CD14-positive monocyte (primary cell): ENCODE measurements around the gene TSPOAP1. TPM values are rescaled to one million over a fixed set of nuclear protein-coding genes. Genes with fewer than 3 reads are reported as not detected.

Source experiments
- DNase-seq, 3 donors: peaks; one replicate each; pipeline ENCODE4 v3.0.0-alpha.2; 2011 to 2022
- H2AFZ ChIP-seq: 2 replicates; pipeline ENCODE4 v1.6.0; 2012; ENCODE audit warnings: mild to moderate bottlenecking, low read depth, low read length, inconsistent platforms; ENCODE audit not compliant: insufficient read depth, poor library complexity, severe bottlenecking
- H3K27ac ChIP-seq, 2 donors: 1 replicate in 1 of 2; 2 replicates in 1 of 2; pipeline ENCODE4 v1.5.1; 2012 to 2013; ENCODE audit warnings: low read length in 2 of 2, control low read depth in 1 of 2, inconsistent platforms in 1 of 2, low read depth in 1 of 2, mild to moderate bottlenecking in 1 of 2
- H3K27me3 ChIP-seq, 2 donors: one replicate each; pipeline versions ENCODE4 v1.6.0 to v1.6.1; 2011 to 2013; ENCODE audit warnings: low read length in 2 of 2; ENCODE audit not compliant: control insufficient read depth in 2 of 2, insufficient read depth in 2 of 2
- H3K36me3 ChIP-seq, 2 donors: replicated peaks in 1 of 2; 1 replicate in 1 of 2; 2 replicates in 1 of 2; pipeline versions ENCODE4 v1.5.1 to v1.6.1; 2012 to 2013; ENCODE audit warnings: low read length in 2 of 2, control low read depth in 1 of 2, inconsistent platforms in 1 of 2, mild to moderate bottlenecking in 1 of 2; ENCODE audit not compliant: insufficient read depth in 2 of 2, control insufficient read depth in 1 of 2
- H3K4me1 ChIP-seq, 2 donors: 1 replicate in 1 of 2; 2 replicates in 1 of 2; pipeline versions ENCODE4 v1.5.1 to v1.6.1; 2012 to 2013; ENCODE audit warnings: low read length in 2 of 2, control low read depth in 1 of 2, inconsistent platforms in 1 of 2, mild to moderate bottlenecking in 1 of 2, moderate library complexity in 1 of 2; ENCODE audit not compliant: insufficient read depth in 2 of 2, control insufficient read depth in 1 of 2
- H3K4me2 ChIP-seq: replicated peaks from 2 replicates; pipeline ENCODE3; 2012; ENCODE audit warnings: low read length, moderate library complexity, mild to moderate bottlenecking; ENCODE audit not compliant: poor library complexity, severe bottlenecking; ENCODE audit errors: extremely low read depth
- H3K4me3 ChIP-seq, 3 experiments: fragments of 200-600 bp in 1 of 3; sonication (generic) in 1 of 3; replicated peaks in 1 of 3; 1 replicate in 2 of 3; 2 replicates in 1 of 3; pipeline ENCODE4 v1.5.1; 2011 to 2013; ENCODE audit warnings: low read length in 3 of 3, mild to moderate bottlenecking in 3 of 3, control low read depth in 2 of 3, low read depth in 2 of 3, inconsistent platforms in 1 of 3, moderate library complexity in 1 of 3
- H3K79me2 ChIP-seq: 2 replicates; pipeline ENCODE4 v1.6.0; 2012; ENCODE audit warnings: mild to moderate bottlenecking, control low read depth, inconsistent platforms, low read length, moderate library complexity; ENCODE audit not compliant: insufficient read depth
- H3K9ac ChIP-seq: 2 replicates; pipeline ENCODE4 v1.6.0; 2017; ENCODE audit warnings: low read length, mild to moderate bottlenecking; ENCODE audit not compliant: insufficient read depth, poor library complexity, severe bottlenecking
- H3K9me3 ChIP-seq, 2 donors: replicated peaks in 1 of 2; 1 replicate in 1 of 2; 2 replicates in 1 of 2; pipeline versions ENCODE4 v1.5.1 to v1.6.1; 2012 to 2013; ENCODE audit warnings: low read length in 2 of 2, control low read depth in 1 of 2; ENCODE audit not compliant: control insufficient read depth in 1 of 2, insufficient read depth in 1 of 2
- H4K20me1 ChIP-seq: 2 replicates; pipeline ENCODE4 v1.6.0; 2012; ENCODE audit warnings: mild to moderate bottlenecking, low read length, control low read depth, moderate library complexity; ENCODE audit not compliant: insufficient read depth
- H3K27ac Mint-ChIP-seq, 7 donors: one replicate each; pipeline ENCODE4 v1.8.0; 2020; ENCODE audit warnings: mild to moderate bottlenecking in 7 of 7, mixed read lengths in 7 of 7, moderate library complexity in 6 of 7, inconsistent platforms in 2 of 7
- H3K27me3 Mint-ChIP-seq, 3 donors: one replicate each; pipeline ENCODE4 v1.8.0; 2021 to 2022; ENCODE audit warnings: low read depth in 3 of 3, mild to moderate bottlenecking in 3 of 3, mixed read lengths in 3 of 3, moderate library complexity in 3 of 3, inconsistent platforms in 1 of 3
- H3K36me3 Mint-ChIP-seq, 2 donors: one replicate each; pipeline ENCODE4 v1.8.0; 2020; ENCODE audit warnings: mixed read lengths in 2 of 2, inconsistent platforms in 1 of 2, mild to moderate bottlenecking in 1 of 2
- H3K4me1 Mint-ChIP-seq: one replicate; pipeline ENCODE4 v1.8.0; 2020; ENCODE audit warnings: mild to moderate bottlenecking, mixed read lengths
- H3K4me3 Mint-ChIP-seq, 2 donors: one replicate each; pipeline ENCODE4 v1.8.0; 2020; ENCODE audit warnings: mild to moderate bottlenecking in 2 of 2, mixed read lengths in 2 of 2, moderate library complexity in 1 of 2
- H3K9me3 Mint-ChIP-seq, 7 donors: one replicate each; pipeline ENCODE4 v1.8.0; 2020 to 2022; ENCODE audit warnings: mixed read lengths in 7 of 7, mild to moderate bottlenecking in 6 of 7, moderate library complexity in 6 of 7, inconsistent platforms in 2 of 7
- CTCF ChIP-seq: fragments of 200-600 bp; IDR thresholded peaks from one replicate; pipeline ENCODE4 v1.8.0; 2022; ENCODE audit warnings: antibody characterized with exemption, mild to moderate bottlenecking
- WGBS: methylation state at CpG from one replicate; pipeline ENCODE4 v1.1.5; 2013; ENCODE audit warnings: missing lambda C conversion rate; ENCODE audit not compliant: insufficient coverage; 5-methylcytosine and 5-hydroxymethylcytosine counted together
- intact Hi-C, 2 donors: fragments of 100-400 bp; cut with micrococcal nuclease; formaldehyde crosslinking; loops; one replicate each; pipeline versions ENCODE4 v1.15.0 to v1.15.1; 2023
- polyA plus RNA-seq, 3 donors: library from polyadenylated mRNA; depleted of rRNA in 1 of 3; unstranded in 2 of 3; stranded (reverse) in 1 of 3; fragments of 300-500 nt in 2 of 3; fragments of >200 nt in 1 of 3; fragmentation: Illumina TruSeq in 2 of 3; gene quantifications; 1 replicate in 2 of 3; 2 replicates in 1 of 3; pipeline ENCODE4 v1.2.3, GENCODE V29; 2012 to 2021

The TSPOAP1 gene
- polyA plus RNA-seq, 3 donors = 0.10 to 14.0 (median 0.18) TPM

- intact Hi-C loops = loop anchor here in 1 of 2 donors (10.0 kb wide), 1 partner anchor 178 kb away; the partner anchor contains the start of gene MTMR4
- peak overlapping the region; percentile 90 to 100 for H3K4me3 Mint-ChIP-seq
- peaks cover 92% of the 10 kb centered on the region for H3K79me2 ChIP-seq
- H3K4me3 ChIP-seq = peak overlapping the region; percentile 42 to 100 (median 48)
- peak overlapping the region; percentile 99 for H3K4me2 ChIP-seq
- peaks cover 0 to 4% (median 2%) of the 10 kb centered on the region in 7 donors for H3K9me3 Mint-ChIP-seq
- H3K36me3 Mint-ChIP-seq = peaks cover 2 to 8% of the 10 kb centered on the region in 2 donors
- H2AFZ ChIP-seq = no peak overlapping the region
- H3K9ac ChIP-seq = peak overlapping the region; percentile 98
- peaks cover 78% of the 10 kb centered on the region for H3K4me1 Mint-ChIP-seq
- peaks cover 8% of the 10 kb centered on the region for H4K20me1 ChIP-seq
- H3K9me3 ChIP-seq = no peaks in the 10 kb centered on the region
- H3K27me3 ChIP-seq = no peaks in the 10 kb centered on the region
- peak overlapping the region; percentile 98 to 100 for H3K27ac ChIP-seq
- H3K27me3 Mint-ChIP-seq = peaks cover 0 to 6% (median 0%) of the 10 kb centered on the region in 3 donors
- H3K4me1 ChIP-seq = peaks cover 88 to 90% of the 10 kb centered on the region in 2 donors
- peak overlapping the region; percentile 99 to 100 (median 99) for H3K27ac Mint-ChIP-seq
- no peak for DNase-seq
- 0% methylated on average over 3 of the region's 5 CpGs for WGBS
- H3K36me3 ChIP-seq = peaks cover 0 to 5% of the 10 kb centered on the region in 2 donors
- TF ChIP-seq CTCF = no peak
Measured at GRCh38 chr17:58336456-58337209, 8.0 kb upstream of the TSPOAP1 start.

- 3% methylated on average over 4 of the region's 4 CpGs for WGBS
Measured at GRCh38 chr17:58335779-58336455, 7.3 kb upstream of the TSPOAP1 start.

More at GRCh38 chr17:58335779-58336455, 7.3 kb upstream of the TSPOAP1 start:
- no peak for TF ChIP-seq CTCF
- Histone ChIP-seq H4K20me1 (peaks cover 15% of the 10 kb centered on the region), H2AFZ (no peak overlapping the region), H3K36me3 (peaks cover 2 to 11% of the 10 kb centered on the region in 2 donors), H3K79me2 (peaks cover 92% of the 10 kb centered on the region), H3K4me1 (peaks cover 81 to 83% of the 10 kb centered on the region in 2 donors), H3K27ac (peak overlapping the region; percentile 98 to 100), H3K4me3 (peak overlapping the region in 1 of 3 experiments; percentile 100), H3K9ac (peak overlapping the region; percentile 98), H3K4me2 (peak overlapping the region; percentile 99), H3K27me3 (no peaks in the 10 kb centered on the region), H3K9me3 (no peaks in the 10 kb centered on the region)
- intact Hi-C loops = loop anchor here in 1 of 2 donors (10.0 kb wide), 1 partner anchor 179 kb away; the partner anchor contains the start of gene MTMR4
- Mint-ChIP-seq H3K27ac (peak overlapping the region; percentile 99 to 100 (median 99)), H3K4me1 (peaks cover 76% of the 10 kb centered on the region), H3K27me3 (peaks cover 0 to 9% (median 0%) of the 10 kb centered on the region in 3 donors), H3K9me3 (peaks cover 0 to 7% (median 5%) of the 10 kb centered on the region in 7 donors), H3K36me3 (peaks cover 5 to 14% of the 10 kb centered on the region in 2 donors), H3K4me3 (peak overlapping the region; percentile 90 to 100)
- DNase-seq = peak; percentile 57 to 75 (median 72)
